HG03520 (cell line): Measurements from ENCODE around the gene CBLN1.
"Not testable (repeated sequence)": the region's sequence is repeated elsewhere in the genome, so short reads cannot be mapped to it uniquely, and the experiment has no call there.

Experiments
- ATAC-seq: cut with Tn5 transposase; IDR thresholded peaks from one replicate; pipeline ENCODE4 v1.9.1; 2021; ENCODE audit warnings: mild to moderate bottlenecking, moderate library complexity; ENCODE audit not compliant: unreplicated experiment

Gene CBLN1

GRCh38 chr16:49277766-49278566, 3.7 kb downstream of the CBLN1 start:
- ATAC-seq: no peak

- no peak for ATAC-seq
Observed at GRCh38 chr16:49277386-49277742, 4.3 kb downstream of the CBLN1 start.

- ATAC-seq: no peak
Observed at GRCh38 chr16:49276646-49277385, 4.8 kb downstream of the CBLN1 start.

DNA sequence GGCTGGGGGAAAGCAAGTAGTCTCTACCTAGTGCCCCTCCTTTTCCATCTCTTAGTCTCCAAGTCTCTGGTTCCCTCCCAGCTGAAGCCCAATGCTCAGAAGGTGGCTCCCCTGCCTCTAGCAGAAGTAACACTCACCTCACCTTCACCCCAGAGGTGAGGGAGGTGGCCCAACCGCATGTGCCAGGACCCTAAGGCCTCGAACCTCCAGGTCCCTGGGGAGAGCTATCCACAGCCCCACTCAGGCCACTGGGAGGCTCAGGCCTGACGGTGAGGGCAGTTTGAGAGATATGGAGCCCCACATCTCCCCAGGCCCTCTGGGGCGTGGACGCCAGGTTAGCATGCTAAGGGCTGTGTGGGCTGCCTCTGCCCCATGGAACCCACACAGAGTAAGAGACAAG, 5.8 kb downstream of the CBLN1 start:
- no peak for ATAC-seq

DNA sequence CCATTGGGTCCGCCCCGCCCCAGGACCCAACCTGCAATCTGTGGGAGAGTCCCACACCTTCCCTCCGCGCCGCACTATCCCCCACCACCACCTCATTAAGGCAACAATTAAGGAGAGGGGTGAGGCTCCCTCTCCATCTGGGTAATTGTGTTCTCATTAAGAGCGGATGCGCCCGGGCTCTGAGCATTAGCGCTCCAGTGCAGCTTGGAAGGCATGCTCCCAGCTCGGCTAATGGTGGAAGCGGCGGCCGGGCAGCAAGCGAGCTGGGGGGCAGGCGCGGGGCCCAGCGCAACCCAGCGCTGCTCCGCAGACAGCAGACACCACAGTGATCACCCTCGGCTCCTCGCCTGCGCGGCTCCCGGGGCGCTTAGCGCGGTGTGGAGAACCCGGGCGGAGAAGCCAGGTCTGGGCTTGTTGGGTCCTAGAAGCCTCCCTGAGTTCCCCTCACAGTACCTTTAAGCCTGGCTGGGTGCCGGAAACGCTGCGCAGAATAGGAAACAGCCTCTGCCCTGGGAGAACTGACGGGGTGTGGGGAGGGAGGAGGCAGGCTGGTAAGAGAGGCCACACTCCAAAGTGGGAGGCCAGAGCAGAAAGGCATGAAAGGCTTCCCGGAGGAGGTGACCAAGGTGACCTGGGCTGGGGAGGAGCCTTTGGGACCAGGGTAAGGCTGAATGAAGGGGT, 6.4 kb downstream of the CBLN1 start:
- no peak for ATAC-seq

DNA sequence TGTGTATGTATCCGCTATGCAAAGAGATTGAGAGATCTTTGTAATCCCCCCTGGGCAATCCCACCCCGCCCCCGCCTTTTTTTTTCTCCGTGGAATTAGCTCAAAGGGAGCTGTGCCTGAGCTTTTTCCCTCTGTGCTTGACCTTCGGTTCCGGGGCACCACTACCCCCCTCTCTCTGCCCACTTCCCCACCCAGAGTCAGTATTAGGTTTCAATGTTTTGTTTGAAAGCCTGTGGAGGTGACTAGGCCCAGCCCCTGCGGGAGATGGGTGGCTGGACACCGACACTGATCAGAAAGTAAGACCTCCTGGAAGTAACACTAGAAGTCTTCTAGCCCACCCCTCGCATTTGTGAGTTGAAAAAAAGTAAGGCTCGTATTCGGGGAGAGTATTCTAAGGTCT, 7.0 kb downstream of the CBLN1 start:
- no peak for ATAC-seq

GRCh38 chr16:49273771-49274170, 7.9 kb downstream of the CBLN1 start:
- ATAC-seq: no peak

DNA sequence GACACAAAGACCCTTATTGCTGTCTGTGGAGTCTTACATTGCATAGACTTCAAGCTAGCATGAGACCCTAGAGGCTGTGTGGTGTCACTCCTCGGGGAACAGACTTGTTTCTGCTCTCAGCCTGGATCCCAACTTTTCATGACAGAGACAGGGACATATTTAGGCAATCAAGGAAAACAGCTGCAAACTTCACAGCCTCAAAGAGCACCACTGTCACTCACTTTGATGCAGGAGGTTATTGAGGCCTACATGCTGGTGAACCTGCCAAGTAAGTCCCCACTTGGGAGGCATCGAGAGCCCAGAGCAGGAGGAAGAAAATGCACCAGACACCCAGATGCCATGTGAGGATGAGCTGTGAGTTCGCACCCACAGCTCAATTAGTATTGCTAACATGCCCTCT, 10.3 kb downstream of the CBLN1 start:
- no peak for ATAC-seq

GRCh38 chr16:49269201-49269600, 12.4 kb downstream of the CBLN1 start:
- ATAC-seq: no peak

- ATAC-seq: no peak
Observed at GRCh38 chr16:49268667-49269066, 13.0 kb downstream of the CBLN1 start.

DNA sequence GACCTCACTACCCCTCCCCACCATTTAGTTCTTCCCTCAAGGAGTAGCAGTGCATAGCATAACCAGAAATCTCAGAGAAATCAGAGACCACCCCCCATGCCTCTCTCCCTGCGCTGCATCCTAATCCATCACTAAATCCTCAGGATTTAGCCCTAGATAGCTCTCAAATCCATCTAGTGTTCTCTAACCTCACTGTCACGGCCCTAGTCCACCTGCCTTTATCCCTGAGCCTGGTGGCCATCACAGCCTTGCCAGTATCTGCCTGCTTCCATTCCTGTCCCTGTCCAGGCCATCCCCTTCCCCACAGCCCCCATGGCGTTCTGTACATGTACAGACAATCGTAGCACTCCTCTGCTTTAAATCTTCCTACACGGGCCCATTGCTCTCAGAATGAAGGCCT, 19.1 kb downstream of the CBLN1 start:
- no peak for ATAC-seq

- no peak for ATAC-seq
Observed at GRCh38 chr16:49261930-49262329, 19.7 kb downstream of the CBLN1 start.

DNA sequence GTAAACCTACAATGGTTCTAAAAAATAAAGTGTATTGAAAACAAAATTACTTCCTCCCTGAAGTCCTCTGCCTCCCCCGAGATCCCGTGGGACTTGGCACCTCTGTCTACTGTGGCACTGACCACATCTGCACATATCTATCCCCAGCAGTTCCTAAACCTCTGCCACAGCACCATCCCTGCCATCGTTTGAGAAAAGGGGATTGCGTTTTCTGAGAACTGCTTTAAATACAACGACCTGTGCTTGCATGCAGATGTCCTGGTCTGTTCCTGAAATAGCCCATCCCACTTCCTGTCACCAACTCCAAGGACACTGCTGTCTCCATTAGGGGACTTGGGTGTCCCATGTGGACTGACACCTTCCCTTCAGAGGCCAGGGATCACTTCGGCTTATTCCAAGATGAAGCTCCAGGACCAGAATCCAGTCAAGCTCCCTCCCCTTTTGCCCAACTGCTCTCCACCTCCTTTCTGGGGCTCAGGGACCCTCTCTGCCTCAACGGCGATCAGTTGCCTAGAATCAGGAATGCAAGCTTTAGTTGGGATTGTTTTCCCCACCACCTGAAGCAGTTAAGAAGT, 20.6 kb downstream of the CBLN1 start:
- ATAC-seq: no peak

- ATAC-seq: no peak
Observed at GRCh38 chr16:49260253-49260652, 21.4 kb downstream of the CBLN1 start.

DNA sequence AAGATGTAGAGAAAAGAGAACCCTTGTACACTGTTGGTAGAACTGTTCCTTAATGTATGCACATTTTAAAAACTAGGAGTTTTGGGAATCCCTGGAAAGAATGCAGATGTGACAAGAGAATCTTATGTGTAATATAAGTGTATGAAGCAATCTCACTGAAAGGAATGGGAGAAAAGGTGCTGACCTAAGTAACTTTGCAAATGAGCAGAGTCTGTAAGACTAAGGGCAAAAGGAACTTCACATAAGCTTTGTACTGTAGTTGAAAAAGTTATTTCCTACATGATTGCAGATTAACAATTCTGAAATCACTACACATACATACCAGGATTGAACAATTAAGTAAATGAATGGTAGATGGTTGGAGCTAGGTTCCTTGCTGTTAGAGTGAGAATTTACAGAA, 22.3 kb downstream of the CBLN1 start:
- no peak for ATAC-seq

GRCh38 chr16:49250689-49251088, 30.9 kb downstream of the CBLN1 start:
- ATAC-seq: no peak

GRCh38 chr16:49248227-49248626, 33.4 kb downstream of the CBLN1 start:
- no peak for ATAC-seq

DNA sequence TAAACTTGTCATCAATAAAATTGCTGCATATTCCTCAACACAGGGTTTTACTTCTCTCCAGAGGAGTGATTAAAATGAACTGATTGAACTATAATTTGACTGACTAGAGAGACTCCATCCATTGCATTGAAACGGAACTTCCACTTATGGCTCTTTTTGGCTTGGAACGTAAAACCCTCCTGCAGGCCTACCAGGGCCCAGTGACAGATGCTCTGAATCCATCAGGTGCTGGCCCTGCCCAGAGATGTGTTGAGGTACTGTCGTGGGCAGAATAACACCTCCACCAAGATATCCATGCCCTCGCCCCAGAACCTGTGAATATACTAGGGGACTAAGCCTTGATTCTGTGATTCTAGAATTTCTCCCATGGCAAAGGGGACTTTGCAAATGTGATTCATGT, 45.4 kb downstream of the CBLN1 start:
- no peak for ATAC-seq

DNA sequence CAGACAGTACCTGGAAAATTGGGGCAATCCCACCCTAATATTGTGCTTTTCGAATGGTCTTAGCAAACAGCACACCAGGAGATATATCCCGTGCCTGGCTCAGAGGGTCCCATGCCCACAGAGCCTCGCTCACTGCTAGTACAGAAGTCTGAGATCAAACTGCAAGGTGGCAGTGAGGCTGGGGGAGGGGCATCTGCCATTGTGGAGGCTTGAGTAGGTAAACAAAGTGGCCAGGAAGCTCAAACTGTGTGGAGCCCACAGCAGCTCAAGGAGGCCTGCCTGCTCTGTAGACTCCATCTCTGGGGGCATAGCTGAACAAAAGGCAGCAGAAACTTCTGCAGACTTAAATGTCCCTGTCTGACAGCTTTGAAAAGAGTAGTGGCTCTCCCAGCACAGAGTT, 53.3 kb downstream of the CBLN1 start:
- ATAC-seq: not testable (repeated sequence)
